Keratinocyte (primary cell): Measurements from ENCODE around the gene UNC5A. TPM values are rescaled to one million over a fixed set of nuclear protein-coding genes. Genes with fewer than 3 reads are reported as not detected.

ENCODE experiments used
- DNase-seq: peaks from one replicate; pipeline ENCODE4 v3.0.0-alpha.2; 2011; ENCODE audit warnings: low read depth, missing footprints, low spot score
- FAIRE-seq: peaks from 2 replicates; lab custom pipeline; 2011; peaks lifted over from hg19 to GRCh38; lab: Jason Lieb, UNC
- H2AFZ ChIP-seq: 2 replicates; pipeline ENCODE4 v1.6.0; 2012; ENCODE audit warnings: low read length, control low read depth, inconsistent platforms; ENCODE audit not compliant: control insufficient read depth
- H3K27ac ChIP-seq: 2 replicates; pipeline ENCODE4 v1.5.1; 2011; ENCODE audit warnings: low read length; ENCODE audit not compliant: control insufficient read depth, insufficient read depth
- H3K27me3 ChIP-seq: 3 replicates; pipeline ENCODE4 v1.6.0; 2011; ENCODE audit warnings: low read length; ENCODE audit not compliant: control insufficient read depth, insufficient read depth; ENCODE audit errors: extremely low read depth
- H3K36me3 ChIP-seq, 2 experiments: 2 replicates in 1 of 2; 3 replicates in 1 of 2; pipeline ENCODE4 v1.5.1; 2011; ENCODE audit warnings: low read length in 2 of 2, mild to moderate bottlenecking in 1 of 2; ENCODE audit not compliant: control insufficient read depth in 2 of 2, insufficient read depth in 2 of 2; ENCODE audit errors: extremely low read depth in 1 of 2
- H3K4me1 ChIP-seq: 3 replicates; pipeline ENCODE4 v1.5.1; 2011; ENCODE audit warnings: low read length; ENCODE audit not compliant: control insufficient read depth, insufficient read depth; ENCODE audit errors: extremely low read depth
- H3K4me2 ChIP-seq: 3 replicates; pipeline ENCODE4 v1.6.0; 2011; ENCODE audit warnings: low read depth, low read length; ENCODE audit not compliant: control insufficient read depth, insufficient read depth; ENCODE audit errors: extremely low read depth
- H3K4me3 ChIP-seq, 3 experiments: fragments of 200-600 bp in 1 of 3; sonication (generic) in 1 of 3; 2 replicates in 2 of 3; 3 replicates in 1 of 3; pipeline ENCODE4 v1.5.1; 2011 to 2016; ENCODE audit warnings: low read length in 3 of 3, mild to moderate bottlenecking in 3 of 3, control low read depth in 2 of 3, inconsistent platforms in 1 of 3, low read depth in 1 of 3, mixed read lengths in 1 of 3, mixed run types in 1 of 3, moderate library complexity in 1 of 3; ENCODE audit not compliant: control insufficient read depth in 2 of 3, insufficient read depth in 2 of 3; ENCODE audit errors: extremely low read depth in 1 of 3
- H3K79me2 ChIP-seq: 2 replicates; pipeline ENCODE4 v1.6.0; 2012; ENCODE audit warnings: low read length; ENCODE audit not compliant: control insufficient read depth, insufficient read depth
- H3K9ac ChIP-seq: 3 replicates; pipeline ENCODE4 v1.6.0; 2011; ENCODE audit warnings: low read length; ENCODE audit not compliant: control insufficient read depth, insufficient read depth; ENCODE audit errors: extremely low read depth
- H3K9me1 ChIP-seq: 3 replicates; pipeline ENCODE4 v1.6.0; 2011; ENCODE audit warnings: low read length; ENCODE audit not compliant: control insufficient read depth, insufficient read depth; ENCODE audit errors: extremely low read depth
- H3K9me3 ChIP-seq: 2 replicates; pipeline ENCODE4 v1.5.1; 2012; ENCODE audit warnings: low read depth, low read length; ENCODE audit not compliant: control insufficient read depth
- H4K20me1 ChIP-seq: 3 replicates; pipeline ENCODE4 v1.6.0; 2011; ENCODE audit warnings: low read length; ENCODE audit not compliant: control insufficient read depth, insufficient read depth; ENCODE audit errors: extremely low read depth
- EZH2 ChIP-seq: IDR thresholded peaks from one replicate; pipeline ENCODE4 v1.6.1; 2012; ENCODE audit warnings: inconsistent platforms, mild to moderate bottlenecking, low read length, moderate library complexity
- dilution Hi-C: fragments of 300-500 bp; cut with MboI; formaldehyde crosslinking; loops from one replicate; pipeline ENCODE4 v1.7.0; 2020; ENCODE audit warnings: low sequenced_read_pairs; ENCODE audit not compliant: extremely low pct_ligation_motif_present
- polyA plus RNA-seq, 5 experiments: library from polyadenylated mRNA; depleted of rRNA in 3 of 5; stranded (reverse) in 3 of 5; stranded (forward) in 1 of 5; unstranded in 1 of 5; fragments of >200 nt; gene quantifications; 1 replicate in 1 of 5; 2 replicates in 3 of 5; 3 replicates in 1 of 5; pipeline versions ENCODE4 v1.2.1 to v1.2.3, GENCODE V29; 2011 to 2012; ENCODE audit warnings: missing spikeins in 2 of 5, low read depth in 1 of 5, low replicate concordance in 1 of 5
- TF ChIP-seq, protein P1 (sequence below), 3 experiments: IDR thresholded peaks in 1 of 3; conservative IDR thresholded peaks in 1 of 3; optimal IDR thresholded peaks in 1 of 3; 2 replicates in 2 of 3; 3 replicates in 1 of 3; pipeline versions ENCODE3 to v1.5.1; 2011; ENCODE audit warnings: low read length in 3 of 3, mild to moderate bottlenecking in 3 of 3, moderate library complexity in 2 of 3, control low read depth in 1 of 3, inconsistent platforms in 1 of 3; ENCODE audit not compliant: insufficient read depth in 2 of 3; ENCODE audit errors: extremely low read depth in 1 of 3

Gene UNC5A
- polyA plus RNA-seq, 1 donor (not counting 4 experiments of a cell fraction or from before 2014, with no cell fraction given): not detected

- H4K20me1 ChIP-seq: peaks cover 3% of the 10 kb centered on the region
- no peak overlapping the region for H2AFZ ChIP-seq
- no peaks in the 10 kb centered on the region for H3K9me3 ChIP-seq
- TF ChIP-seq, protein P1, sequence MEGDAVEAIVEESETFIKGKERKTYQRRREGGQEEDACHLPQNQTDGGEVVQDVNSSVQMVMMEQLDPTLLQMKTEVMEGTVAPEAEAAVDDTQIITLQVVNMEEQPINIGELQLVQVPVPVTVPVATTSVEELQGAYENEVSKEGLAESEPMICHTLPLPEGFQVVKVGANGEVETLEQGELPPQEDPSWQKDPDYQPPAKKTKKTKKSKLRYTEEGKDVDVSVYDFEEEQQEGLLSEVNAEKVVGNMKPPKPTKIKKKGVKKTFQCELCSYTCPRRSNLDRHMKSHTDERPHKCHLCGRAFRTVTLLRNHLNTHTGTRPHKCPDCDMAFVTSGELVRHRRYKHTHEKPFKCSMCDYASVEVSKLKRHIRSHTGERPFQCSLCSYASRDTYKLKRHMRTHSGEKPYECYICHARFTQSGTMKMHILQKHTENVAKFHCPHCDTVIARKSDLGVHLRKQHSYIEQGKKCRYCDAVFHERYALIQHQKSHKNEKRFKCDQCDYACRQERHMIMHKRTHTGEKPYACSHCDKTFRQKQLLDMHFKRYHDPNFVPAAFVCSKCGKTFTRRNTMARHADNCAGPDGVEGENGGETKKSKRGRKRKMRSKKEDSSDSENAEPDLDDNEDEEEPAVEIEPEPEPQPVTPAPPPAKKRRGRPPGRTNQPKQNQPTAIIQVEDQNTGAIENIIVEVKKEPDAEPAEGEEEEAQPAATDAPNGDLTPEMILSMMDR (optimal IDR thresholded peaks at IDR 0.05 in 1 of 3, IDR thresholded peaks at IDR 0.05 in 1 of 3, conservative IDR thresholded peaks at IDR 0.05 in 1 of 3; ENCODE audit: extremely low read depth in 1 of 3, insufficient read depth in 2 of 3, low read length in 3 of 3): no peak
- TF ChIP-seq EZH2: no peak
- DNase-seq (no peak), FAIRE-seq (no peak)
- no peaks in the 10 kb centered on the region for H3K4me1 ChIP-seq
- peaks cover 4 to 9% of the 10 kb centered on the region in 2 experiments for H3K36me3 ChIP-seq
- H3K27ac ChIP-seq: no peak overlapping the region
- dilution Hi-C loops: no loop called here
- peaks cover 3% of the 10 kb centered on the region for H3K9me1 ChIP-seq
- H3K4me2 ChIP-seq: no peak overlapping the region
- H3K9ac ChIP-seq: no peak overlapping the region
- no peaks in the 10 kb centered on the region for H3K27me3 ChIP-seq
- H3K4me3 ChIP-seq: no peak overlapping the region
- H3K79me2 ChIP-seq: peaks cover 7% of the 10 kb centered on the region
Measured at GRCh38 chr5:176918613-176919012, 108.3 kb downstream of the UNC5A start.

GRCh38 chr5:176921714-176922113 is 111.4 kb downstream of the UNC5A start:
- peaks cover 3% of the 10 kb centered on the region for H4K20me1 ChIP-seq
- H3K9ac ChIP-seq: no peak overlapping the region
- TF ChIP-seq EZH2: no peak
- TF ChIP-seq, protein P1 (optimal IDR thresholded peaks at IDR 0.05 in 1 of 3, IDR thresholded peaks at IDR 0.05 in 1 of 3, conservative IDR thresholded peaks at IDR 0.05 in 1 of 3; ENCODE audit: extremely low read depth in 1 of 3, insufficient read depth in 2 of 3, low read length in 3 of 3): no peak
- peaks cover 4% of the 10 kb centered on the region for H3K79me2 ChIP-seq
- H3K9me3 ChIP-seq: no peaks in the 10 kb centered on the region
- H3K27ac ChIP-seq: no peak overlapping the region
- dilution Hi-C loops: no loop called here
- H3K27me3 ChIP-seq: no peaks in the 10 kb centered on the region
- DNase-seq (no peak), FAIRE-seq (no peak)
- peaks cover 3% of the 10 kb centered on the region for H3K9me1 ChIP-seq
- H3K4me3 ChIP-seq: no peak overlapping the region
- peaks cover 0 to 7% of the 10 kb centered on the region in 2 experiments for H3K36me3 ChIP-seq
- no peaks in the 10 kb centered on the region for H3K4me1 ChIP-seq
- no peak overlapping the region for H2AFZ ChIP-seq
- H3K4me2 ChIP-seq: no peak overlapping the region
